ENCODE data around the gene LCLAT1. TPM values are rescaled to one million over a fixed set of nuclear protein-coding genes. Genes with fewer than 3 reads are reported as not detected.

Gene LCLAT1
- polyA plus RNA-seq, 4 donors: 1.6 to 18.3 (median 7.1) TPM

DNA sequence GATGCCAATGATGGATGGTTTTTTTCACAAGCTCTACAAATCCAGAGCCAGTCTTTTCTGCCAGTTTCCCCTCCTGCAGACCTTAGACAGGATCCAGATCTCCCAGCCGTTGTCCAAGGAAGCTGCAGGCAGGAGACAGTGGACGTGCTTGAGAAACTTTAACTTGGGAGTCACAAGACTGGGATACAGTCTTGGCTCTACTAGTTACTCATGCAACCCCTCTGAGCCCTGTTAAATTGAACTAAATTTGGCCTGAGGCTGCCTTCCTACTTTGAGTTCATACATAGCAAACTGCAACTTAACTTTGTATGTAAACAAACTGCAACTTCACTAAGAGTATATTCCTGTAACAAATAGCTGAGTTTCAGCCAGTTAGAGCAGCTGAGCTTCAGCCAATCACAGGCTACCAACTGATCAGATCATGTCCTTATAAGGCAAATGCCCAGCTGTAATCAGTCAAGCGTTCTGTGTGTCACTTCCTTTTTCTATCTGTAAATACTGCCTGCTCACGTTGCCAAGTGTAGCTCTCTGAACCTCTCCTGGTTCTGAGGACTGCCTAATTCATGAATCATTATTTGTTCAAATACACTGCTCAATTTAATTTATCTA is 219.3 kb downstream of the LCLAT1 start:
- peak overlapping the region in 1 of 3 donors; percentile 77 for H3K27ac ChIP-seq (ENCODE audit: low read depth in 1 of 3, low read length in 2 of 3)
- WGBS, 3 donors: 49 to 64% (median 55%) methylated on average over 4 of the region's 4 CpGs
- H3K36me3 ChIP-seq (ENCODE audit: control insufficient read depth in 3 of 3, insufficient read depth in 2 of 3, low read depth in 1 of 3, low read length in 3 of 3): no peaks in the 10 kb centered on the region
- DNase-seq (peak; percentile 13 to 20), FAIRE-seq (no peak)
- peaks cover 0 to 5% (median 0%) of the 10 kb centered on the region in 3 donors for H3K4me1 ChIP-seq (ENCODE audit: control insufficient read depth in 3 of 3, insufficient read depth in 2 of 3, low read depth in 1 of 3, low read length in 2 of 3)
- no peak overlapping the region for H3K4me3 ChIP-seq (ENCODE audit: low read depth in 1 of 3, low read length in 3 of 3)
- no peaks in the 10 kb centered on the region for H3K27me3 ChIP-seq (ENCODE audit: control insufficient read depth in 3 of 3, insufficient read depth in 3 of 3, low read length in 3 of 3)
- H3K9me3 ChIP-seq (ENCODE audit: control insufficient read depth in 2 of 2, insufficient read depth in 1 of 2, low read depth in 1 of 2, low read length in 1 of 2): peaks cover 0 to 11% of the 10 kb centered on the region in 2 donors

DNA sequence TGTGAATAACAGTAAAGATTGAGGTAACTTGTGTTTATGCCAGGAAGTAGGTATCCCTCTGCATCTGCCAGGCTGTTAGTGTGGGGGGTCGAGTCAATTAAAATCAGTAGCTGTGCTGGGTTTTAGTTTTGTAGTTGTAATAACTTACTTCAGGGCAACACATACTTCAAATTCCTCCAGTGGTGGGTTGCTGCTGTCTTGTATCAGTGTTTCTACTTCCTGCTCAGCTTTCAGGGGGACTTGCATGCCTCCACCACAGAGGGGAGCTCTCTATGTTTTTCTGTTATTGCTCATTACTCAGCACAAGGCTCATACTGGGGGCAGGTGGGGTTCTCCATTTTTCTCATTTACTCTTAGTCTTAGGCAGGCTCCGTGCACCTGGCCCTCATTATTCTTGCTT is 223.4 kb downstream of the LCLAT1 start:
- no peak overlapping the region for H3K27ac ChIP-seq (ENCODE audit: low read depth in 1 of 3, low read length in 2 of 3)
- no peaks in the 10 kb centered on the region for H3K4me1 ChIP-seq (ENCODE audit: control insufficient read depth in 3 of 3, insufficient read depth in 2 of 3, low read depth in 1 of 3, low read length in 2 of 3)
- H3K27me3 ChIP-seq (ENCODE audit: control insufficient read depth in 3 of 3, insufficient read depth in 3 of 3, low read length in 3 of 3): no peaks in the 10 kb centered on the region
- H3K9me3 ChIP-seq (ENCODE audit: control insufficient read depth in 2 of 2, insufficient read depth in 1 of 2, low read depth in 1 of 2, low read length in 1 of 2): peaks cover 0 to 11% of the 10 kb centered on the region in 2 donors
- no peaks in the 10 kb centered on the region for H3K36me3 ChIP-seq (ENCODE audit: control insufficient read depth in 3 of 3, insufficient read depth in 2 of 3, low read depth in 1 of 3, low read length in 3 of 3)
- WGBS, 3 donors: 78 to 90% (median 85%) methylated on average over 2 of the region's 2 CpGs
- DNase-seq (no peak), FAIRE-seq (no peak)
- H3K4me3 ChIP-seq (ENCODE audit: low read depth in 1 of 3, low read length in 3 of 3): no peak overlapping the region

DNA sequence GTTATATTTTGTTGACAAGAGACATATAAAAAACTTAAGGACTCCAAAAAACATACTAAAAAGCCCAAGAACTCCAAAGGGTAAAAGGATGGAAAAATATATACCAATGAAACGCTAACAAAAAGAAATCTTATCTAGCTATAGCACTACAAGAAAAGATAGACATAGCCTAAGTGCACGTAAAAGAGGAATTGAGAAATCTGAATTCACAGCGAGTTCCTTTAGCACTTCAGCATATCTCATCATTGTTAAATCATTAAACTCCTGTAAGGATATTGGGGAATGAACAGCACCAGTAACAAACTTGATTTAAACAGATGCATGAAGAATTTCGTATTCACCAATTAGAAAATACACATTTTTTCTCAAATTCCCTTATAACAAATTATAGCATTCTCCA is 226.1 kb downstream of the LCLAT1 start:
- 85 to 88% (median 86%) methylated on average over 4 of the region's 4 CpGs for WGBS, 3 donors
- H3K4me3 ChIP-seq (ENCODE audit: low read depth in 1 of 3, low read length in 3 of 3): no peak overlapping the region
- H3K27me3 ChIP-seq (ENCODE audit: control insufficient read depth in 3 of 3, insufficient read depth in 3 of 3, low read length in 3 of 3): no peaks in the 10 kb centered on the region
- H3K27ac ChIP-seq (ENCODE audit: low read depth in 1 of 3, low read length in 2 of 3): no peak overlapping the region
- H3K36me3 ChIP-seq (ENCODE audit: control insufficient read depth in 3 of 3, insufficient read depth in 2 of 3, low read depth in 1 of 3, low read length in 3 of 3): no peaks in the 10 kb centered on the region
- no peaks in the 10 kb centered on the region for H3K4me1 ChIP-seq (ENCODE audit: control insufficient read depth in 3 of 3, insufficient read depth in 2 of 3, low read depth in 1 of 3, low read length in 2 of 3)
- FAIRE-seq (no peak), DNase-seq (no peak)
- H3K9me3 ChIP-seq (ENCODE audit: control insufficient read depth in 2 of 2, insufficient read depth in 1 of 2, low read depth in 1 of 2, low read length in 1 of 2): peaks cover 0 to 11% of the 10 kb centered on the region in 2 donors

DNA sequence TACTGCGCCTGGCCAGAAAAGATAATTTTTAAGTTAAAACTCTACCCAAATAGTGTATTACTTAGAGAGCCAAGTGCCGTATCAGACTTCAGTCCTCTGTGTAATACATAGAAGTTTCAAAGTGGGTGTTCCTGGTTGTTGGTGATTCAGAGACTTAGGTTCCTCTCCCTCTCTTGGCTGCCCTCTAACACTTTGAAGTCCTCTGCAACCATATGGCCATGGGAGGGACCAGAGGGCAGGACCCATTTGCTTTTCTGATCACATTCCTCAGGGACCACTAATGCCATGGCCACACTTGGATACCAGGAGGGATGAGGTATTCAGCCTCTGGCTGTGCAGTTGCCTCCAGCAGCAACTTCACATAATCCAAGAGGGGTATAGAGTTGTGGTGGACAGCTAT is 228.7 kb downstream of the LCLAT1 start:
- WGBS, 3 donors: 85 to 100% (median 91%) methylated on average over 2 of the region's 2 CpGs
- H3K27me3 ChIP-seq (ENCODE audit: control insufficient read depth in 3 of 3, insufficient read depth in 3 of 3, low read length in 3 of 3): no peaks in the 10 kb centered on the region
- no peaks in the 10 kb centered on the region for H3K36me3 ChIP-seq (ENCODE audit: control insufficient read depth in 3 of 3, insufficient read depth in 2 of 3, low read depth in 1 of 3, low read length in 3 of 3)
- H3K4me3 ChIP-seq (ENCODE audit: low read depth in 1 of 3, low read length in 3 of 3): no peak overlapping the region
- H3K4me1 ChIP-seq (ENCODE audit: control insufficient read depth in 3 of 3, insufficient read depth in 2 of 3, low read depth in 1 of 3, low read length in 2 of 3): no peaks in the 10 kb centered on the region
- peaks cover 0 to under 1% of the 10 kb centered on the region in 2 donors for H3K9me3 ChIP-seq (ENCODE audit: control insufficient read depth in 2 of 2, insufficient read depth in 1 of 2, low read depth in 1 of 2, low read length in 1 of 2)
- no peak overlapping the region for H3K27ac ChIP-seq (ENCODE audit: low read depth in 1 of 3, low read length in 2 of 3)
- no peak for FAIRE-seq
- DNase-seq: no peak

DNA sequence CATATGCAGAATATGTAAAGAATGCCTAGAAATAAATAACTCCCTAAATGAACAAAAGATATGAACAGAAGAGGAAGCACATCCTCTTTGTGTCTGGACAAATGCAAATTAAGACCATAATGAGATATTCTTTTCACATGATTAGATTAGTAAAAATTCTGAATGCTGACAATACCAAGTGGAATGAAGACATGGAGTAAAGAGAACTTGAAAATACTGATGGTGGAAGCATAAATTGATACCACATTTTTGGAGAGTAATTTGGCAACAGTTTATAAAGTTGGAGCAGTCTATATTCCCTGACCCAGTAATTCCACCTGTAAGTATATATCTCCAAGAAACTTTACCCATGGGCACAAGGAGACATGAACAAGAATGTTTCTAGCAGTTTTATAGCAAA is 230.2 kb downstream of the LCLAT1 start:
- DNase-seq: no peak
- Histone ChIP-seq H3K27me3 (ENCODE audit: control insufficient read depth in 3 of 3, insufficient read depth in 3 of 3, low read length in 3 of 3) (no peaks in the 10 kb centered on the region), H3K9me3 (ENCODE audit: control insufficient read depth in 2 of 2, insufficient read depth in 1 of 2, low read depth in 1 of 2, low read length in 1 of 2) (no peaks in the 10 kb centered on the region), H3K4me3 (ENCODE audit: low read depth in 1 of 3, low read length in 3 of 3) (no peak overlapping the region), H3K36me3 (ENCODE audit: control insufficient read depth in 3 of 3, insufficient read depth in 2 of 3, low read depth in 1 of 3, low read length in 3 of 3) (no peaks in the 10 kb centered on the region), H3K4me1 (ENCODE audit: control insufficient read depth in 3 of 3, insufficient read depth in 2 of 3, low read depth in 1 of 3, low read length in 2 of 3) (no peaks in the 10 kb centered on the region), H3K27ac (ENCODE audit: low read depth in 1 of 3, low read length in 2 of 3) (no peak overlapping the region)
- no peak for FAIRE-seq

DNA sequence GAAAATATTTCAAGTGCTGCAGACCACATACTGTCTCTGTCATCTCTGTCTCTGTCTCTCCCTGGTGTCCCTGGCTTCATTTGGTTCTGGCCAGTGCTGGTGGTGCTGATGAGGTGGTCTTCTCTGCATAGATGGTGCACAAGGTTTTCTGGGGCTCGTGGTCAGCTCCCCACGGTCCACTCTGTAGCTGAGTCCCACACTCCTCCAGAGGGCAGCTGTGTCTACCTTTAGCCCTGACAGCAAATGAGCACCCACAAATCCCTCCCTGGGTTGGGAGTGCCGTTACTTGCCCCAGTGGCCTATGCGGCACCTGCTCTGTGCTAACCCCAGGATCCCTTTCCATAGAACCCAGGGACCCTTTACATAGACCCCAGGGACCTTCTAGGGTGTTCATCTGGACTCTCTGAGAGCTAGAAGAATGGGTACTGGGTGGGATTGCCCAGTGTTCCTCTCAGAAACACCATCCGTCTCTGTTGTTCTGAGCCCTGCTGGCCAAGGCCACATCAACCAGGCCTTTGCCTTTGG is 230.9 kb downstream of the LCLAT1 start:
- no peaks in the 10 kb centered on the region for H3K9me3 ChIP-seq (ENCODE audit: control insufficient read depth in 2 of 2, insufficient read depth in 1 of 2, low read depth in 1 of 2, low read length in 1 of 2)
- no peaks in the 10 kb centered on the region for H3K36me3 ChIP-seq (ENCODE audit: control insufficient read depth in 3 of 3, insufficient read depth in 2 of 3, low read depth in 1 of 3, low read length in 3 of 3)
- DNase-seq: no peak
- no peak overlapping the region for H3K4me3 ChIP-seq (ENCODE audit: low read depth in 1 of 3, low read length in 3 of 3)
- 85 to 90% (median 86%) methylated on average over 5 of the region's 5 CpGs for WGBS, 3 donors
- no peaks in the 10 kb centered on the region for H3K27me3 ChIP-seq (ENCODE audit: control insufficient read depth in 3 of 3, insufficient read depth in 3 of 3, low read length in 3 of 3)
- no peak overlapping the region for H3K27ac ChIP-seq (ENCODE audit: low read depth in 1 of 3, low read length in 2 of 3)
- H3K4me1 ChIP-seq (ENCODE audit: control insufficient read depth in 3 of 3, insufficient read depth in 2 of 3, low read depth in 1 of 3, low read length in 2 of 3): no peaks in the 10 kb centered on the region
- no peak for FAIRE-seq

DNA sequence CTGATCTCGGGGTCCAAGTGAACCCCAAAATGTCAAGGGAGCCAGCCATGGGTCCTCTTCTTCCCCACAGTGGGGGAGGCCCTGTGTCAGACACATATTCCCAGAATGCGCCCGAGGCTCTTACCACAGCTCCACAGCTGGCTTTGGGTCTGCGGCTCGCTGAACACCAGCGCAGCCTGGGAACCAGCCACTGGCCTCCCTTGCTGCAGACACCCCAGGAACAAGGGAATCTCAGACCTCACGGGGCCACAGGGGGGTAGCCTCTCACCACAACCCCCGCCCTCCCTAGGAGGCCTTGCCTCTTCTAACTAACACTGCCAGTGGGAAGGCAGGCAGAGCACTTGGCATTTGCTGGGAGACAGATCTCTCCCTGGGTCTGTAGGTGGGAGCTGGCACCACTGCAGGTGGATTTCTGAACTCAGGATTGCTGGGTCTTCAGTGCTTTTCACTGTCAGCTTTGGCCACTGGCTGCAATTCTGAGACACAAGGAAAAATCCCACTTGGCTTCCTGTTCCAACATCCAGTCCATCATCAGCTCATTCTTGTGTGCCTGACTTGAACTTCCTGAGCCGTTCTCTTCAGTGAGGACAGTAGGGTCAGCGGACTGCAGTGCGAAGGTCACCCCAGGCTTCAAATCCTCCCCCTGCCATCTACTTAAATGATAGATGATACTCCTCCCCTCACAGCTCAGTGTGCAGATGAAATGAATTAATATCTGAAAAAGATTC is 231.5 kb downstream of the LCLAT1 start:
- Histone ChIP-seq H3K4me3 (ENCODE audit: low read depth in 1 of 3, low read length in 3 of 3) (no peak overlapping the region), H3K9me3 (ENCODE audit: control insufficient read depth in 2 of 2, insufficient read depth in 1 of 2, low read depth in 1 of 2, low read length in 1 of 2) (no peaks in the 10 kb centered on the region), H3K36me3 (ENCODE audit: control insufficient read depth in 3 of 3, insufficient read depth in 2 of 3, low read depth in 1 of 3, low read length in 3 of 3) (no peaks in the 10 kb centered on the region), H3K4me1 (ENCODE audit: control insufficient read depth in 3 of 3, insufficient read depth in 2 of 3, low read depth in 1 of 3, low read length in 2 of 3) (no peaks in the 10 kb centered on the region), H3K27ac (ENCODE audit: low read depth in 1 of 3, low read length in 2 of 3) (no peak overlapping the region), H3K27me3 (ENCODE audit: control insufficient read depth in 3 of 3, insufficient read depth in 3 of 3, low read length in 3 of 3) (no peaks in the 10 kb centered on the region)
- DNase-seq (no peak), FAIRE-seq (no peak)
- 79 to 88% (median 82%) methylated on average over 11 of the region's 11 CpGs for WGBS, 3 donors

DNA sequence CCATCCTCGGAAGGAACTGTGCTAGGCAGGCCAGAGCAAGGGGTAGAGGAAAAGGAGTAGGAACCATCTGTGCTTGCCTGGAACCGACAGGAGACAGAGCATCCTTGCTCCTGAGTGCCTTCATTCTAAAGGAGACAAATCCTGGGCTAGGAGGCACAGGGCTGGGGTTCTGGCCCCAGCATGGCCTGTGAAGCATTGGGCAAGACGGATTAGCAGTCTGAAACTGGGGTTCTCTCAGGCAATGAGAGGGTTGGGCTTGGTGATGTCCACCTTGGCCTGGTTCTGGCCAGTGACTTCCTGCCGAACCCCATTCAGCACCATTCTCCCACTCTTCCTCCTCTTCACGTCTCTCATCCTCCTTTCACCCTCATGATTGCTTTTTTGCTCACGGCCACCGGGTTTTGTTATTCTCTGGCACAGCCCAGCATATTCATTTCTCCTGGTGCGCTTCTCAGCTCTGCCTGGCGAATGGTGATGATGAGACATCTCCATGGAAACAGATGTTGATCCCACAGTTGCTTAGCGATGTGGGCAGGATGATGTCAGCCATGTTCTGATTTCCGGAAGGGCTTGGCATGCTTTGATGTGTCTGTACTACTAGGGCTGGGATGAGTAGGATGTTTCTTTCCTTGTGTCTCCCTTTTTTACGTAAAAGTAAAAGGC is 232.5 kb downstream of the LCLAT1 start:
- no peak for FAIRE-seq
- Histone ChIP-seq H3K36me3 (ENCODE audit: control insufficient read depth in 3 of 3, insufficient read depth in 2 of 3, low read depth in 1 of 3, low read length in 3 of 3) (no peaks in the 10 kb centered on the region), H3K4me3 (ENCODE audit: low read depth in 1 of 3, low read length in 3 of 3) (no peak overlapping the region), H3K27me3 (ENCODE audit: control insufficient read depth in 3 of 3, insufficient read depth in 3 of 3, low read length in 3 of 3) (no peaks in the 10 kb centered on the region), H3K27ac (ENCODE audit: low read depth in 1 of 3, low read length in 2 of 3) (peak overlapping the region in 1 of 3 donors; percentile 47), H3K9me3 (ENCODE audit: control insufficient read depth in 2 of 2, insufficient read depth in 1 of 2, low read depth in 1 of 2, low read length in 1 of 2) (no peaks in the 10 kb centered on the region), H3K4me1 (ENCODE audit: control insufficient read depth in 3 of 3, insufficient read depth in 2 of 3, low read depth in 1 of 3, low read length in 2 of 3) (no peaks in the 10 kb centered on the region)
- DNase-seq: no peak
- WGBS, 3 donors: 77 to 88% (median 88%) methylated on average over 12 of the region's 12 CpGs
